Measurements from ENCODE around the gene CLDN24.

CLDN24 gene

DNA sequence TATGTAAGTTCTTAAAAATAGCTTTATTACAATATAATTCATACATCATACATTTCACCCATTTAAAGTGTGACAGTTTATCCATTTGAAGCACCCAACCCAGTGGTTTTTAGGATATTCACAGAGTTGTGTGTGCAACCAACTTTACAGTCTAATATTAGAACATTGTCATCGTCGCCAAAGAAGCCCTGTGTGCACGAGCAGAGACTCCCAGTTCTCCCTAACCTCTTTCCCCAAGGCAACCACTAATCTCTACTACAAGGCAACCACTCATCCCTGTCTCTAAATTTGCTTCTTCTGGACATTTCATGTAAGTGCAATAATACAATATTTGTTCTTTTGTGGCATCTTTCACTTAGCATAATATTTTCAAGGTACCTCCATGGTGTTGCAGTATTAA, 49.8 kb downstream of the CLDN24 start:
- DNase-seq = no peak

Data from activated T-cell treated with anti-CD3 and anti-CD28 coated beads, Interleukin-2, amount 50 U/mL, for 1 hour (primary cell).